ENCODE measurements around the gene SORL1.
A peak's percentile ranks its signal among the peaks of the same experiment; 100 is the strongest.

SORL1 gene

GRCh38 chr11:121429556-121429955, 22.6 kb upstream of the SORL1 start:
- no peak overlapping the region for H3K4me3 ChIP-seq (ENCODE audit: low read depth, low read length)
- no peak for DNase-seq (ENCODE audit: low read depth)
- TF ChIP-seq, protein P1, sequence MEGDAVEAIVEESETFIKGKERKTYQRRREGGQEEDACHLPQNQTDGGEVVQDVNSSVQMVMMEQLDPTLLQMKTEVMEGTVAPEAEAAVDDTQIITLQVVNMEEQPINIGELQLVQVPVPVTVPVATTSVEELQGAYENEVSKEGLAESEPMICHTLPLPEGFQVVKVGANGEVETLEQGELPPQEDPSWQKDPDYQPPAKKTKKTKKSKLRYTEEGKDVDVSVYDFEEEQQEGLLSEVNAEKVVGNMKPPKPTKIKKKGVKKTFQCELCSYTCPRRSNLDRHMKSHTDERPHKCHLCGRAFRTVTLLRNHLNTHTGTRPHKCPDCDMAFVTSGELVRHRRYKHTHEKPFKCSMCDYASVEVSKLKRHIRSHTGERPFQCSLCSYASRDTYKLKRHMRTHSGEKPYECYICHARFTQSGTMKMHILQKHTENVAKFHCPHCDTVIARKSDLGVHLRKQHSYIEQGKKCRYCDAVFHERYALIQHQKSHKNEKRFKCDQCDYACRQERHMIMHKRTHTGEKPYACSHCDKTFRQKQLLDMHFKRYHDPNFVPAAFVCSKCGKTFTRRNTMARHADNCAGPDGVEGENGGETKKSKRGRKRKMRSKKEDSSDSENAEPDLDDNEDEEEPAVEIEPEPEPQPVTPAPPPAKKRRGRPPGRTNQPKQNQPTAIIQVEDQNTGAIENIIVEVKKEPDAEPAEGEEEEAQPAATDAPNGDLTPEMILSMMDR (conservative IDR thresholded peaks at IDR 0.05; ENCODE audit: low read depth, low read length) = no peak

DNA sequence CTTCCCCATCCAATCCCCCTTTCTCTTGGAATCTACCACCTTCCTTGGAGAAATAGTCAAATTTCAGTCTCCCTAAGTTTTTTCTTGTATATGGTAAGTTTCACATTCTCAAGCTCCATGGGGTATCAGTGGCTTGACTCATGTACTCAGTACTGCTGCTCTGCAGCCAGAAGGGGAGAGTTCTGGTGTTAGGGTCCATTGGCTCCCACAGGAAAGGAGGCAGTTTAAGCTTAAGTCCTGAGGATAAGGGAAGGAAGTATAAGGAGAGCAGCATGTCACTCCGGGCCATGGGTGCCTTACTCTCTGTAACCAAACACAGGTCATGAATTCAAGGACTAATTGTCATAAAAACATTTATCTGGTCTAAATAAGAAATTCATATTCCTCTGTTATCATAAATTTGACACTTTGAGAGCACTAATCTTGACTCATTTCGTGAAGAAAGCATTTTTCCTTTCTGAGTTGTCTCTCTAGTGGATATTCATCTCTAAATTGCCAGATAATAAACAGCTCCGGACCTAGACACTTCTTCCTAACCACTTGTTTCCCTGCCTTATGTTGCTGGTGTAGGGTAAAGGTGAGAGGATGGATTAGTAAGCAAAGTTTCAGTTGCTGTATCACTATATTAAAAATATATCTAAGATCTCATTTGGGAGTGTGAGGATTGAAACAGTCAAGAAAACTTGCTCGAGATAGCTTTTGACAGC, 20.1 kb upstream of the SORL1 start:
- no peak for DNase-seq (ENCODE audit: low read depth)
- no peak overlapping the region for H3K4me3 ChIP-seq (ENCODE audit: low read depth, low read length)
- TF ChIP-seq, protein P1 (conservative IDR thresholded peaks at IDR 0.05; ENCODE audit: low read depth, low read length) = no peak

- H3K4me3 ChIP-seq (ENCODE audit: low read depth, low read length) = no peak overlapping the region
- TF ChIP-seq, protein P1 (conservative IDR thresholded peaks at IDR 0.05; ENCODE audit: low read depth, low read length) = no peak
- no peak for DNase-seq (ENCODE audit: low read depth)
Observed at GRCh38 chr11:121435132-121435531, 17.0 kb upstream of the SORL1 start.

DNA sequence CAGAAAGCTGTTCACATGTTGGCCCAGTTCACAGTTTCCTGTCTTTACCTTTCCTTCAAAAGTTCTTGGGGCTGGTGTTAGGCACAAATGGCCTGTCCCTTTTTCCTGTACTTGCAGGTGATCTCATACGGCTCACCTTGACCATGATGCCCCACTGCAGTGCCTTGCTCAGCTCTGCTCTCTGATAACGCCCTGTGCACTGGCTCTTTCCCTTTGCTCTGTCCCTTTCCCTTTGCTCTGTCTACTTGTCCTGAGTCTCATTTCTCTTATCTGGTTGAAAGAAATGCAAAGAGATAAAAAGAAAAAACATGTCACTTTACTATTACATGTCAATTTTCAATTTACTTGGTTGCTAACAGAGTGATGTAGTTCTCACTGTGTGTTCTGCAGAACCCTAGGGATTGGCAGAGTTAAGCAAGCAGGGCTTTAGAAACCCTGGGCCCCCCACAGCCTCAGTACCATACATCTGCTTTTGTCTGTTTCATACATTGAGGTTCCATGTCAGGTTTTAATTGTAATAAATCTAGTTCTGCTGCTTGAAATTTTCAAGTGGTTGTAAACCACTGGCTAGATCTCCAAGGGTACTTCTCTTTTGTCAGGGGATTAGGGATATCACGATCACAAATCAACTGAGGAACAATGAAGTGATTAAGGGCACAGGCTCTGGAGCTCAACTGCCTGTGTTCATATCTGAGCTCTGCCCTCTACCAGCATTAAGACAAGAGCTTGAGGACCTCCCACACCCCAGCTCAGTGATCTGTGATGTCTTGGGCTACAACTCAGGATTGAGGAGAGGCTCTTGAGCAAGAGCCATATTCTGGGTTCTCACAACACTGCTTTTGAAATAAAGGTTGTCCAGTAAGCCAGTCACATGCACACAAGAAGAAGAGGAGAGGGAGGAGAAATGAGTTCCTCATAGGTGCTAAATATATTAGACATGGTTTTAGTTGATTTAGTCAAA, 16.3 kb upstream of the SORL1 start:
- no peak overlapping the region for H3K4me3 ChIP-seq (ENCODE audit: low read depth, low read length)
- DNase-seq (ENCODE audit: low read depth) = no peak
- TF ChIP-seq, protein P1 (conservative IDR thresholded peaks at IDR 0.05; ENCODE audit: low read depth, low read length) = no peak

- peak; percentile 67 for DNase-seq (ENCODE audit: low read depth)
- no peak overlapping the region for H3K4me3 ChIP-seq (ENCODE audit: low read depth, low read length)
- TF ChIP-seq, protein P1 (conservative IDR thresholded peaks at IDR 0.05; ENCODE audit: low read depth, low read length) = no peak
Observed at GRCh38 chr11:121437018-121437685, 15.0 kb upstream of the SORL1 start.

- TF ChIP-seq, protein P1 (conservative IDR thresholded peaks at IDR 0.05; ENCODE audit: low read depth, low read length) = no peak
- no peak for DNase-seq (ENCODE audit: low read depth)
- no peak overlapping the region for H3K4me3 ChIP-seq (ENCODE audit: low read depth, low read length)
Observed at GRCh38 chr11:121437686-121438078, 14.4 kb upstream of the SORL1 start.
